Right hindlimb (tissue), 1 donor: ENCODE measurements around the gene CTDP1.
"Not testable (repeated sequence)": the region's sequence is repeated elsewhere in the genome, so short reads cannot be mapped to it uniquely, and the experiment has no call there.

Source experiments
- DNase-seq: peaks from one replicate; pipeline ENCODE4 v3.0.0-alpha.2; 2018

Gene CTDP1

GRCh38 chr18:79704631-79705030, 25.0 kb downstream of the CTDP1 start:
- no peak for DNase-seq

- DNase-seq = no peak
These were observed 25.7 kb downstream of the CTDP1 start for GRCh38 chr18:79705272-79705671.

- no peak for DNase-seq
These were observed 26.4 kb downstream of the CTDP1 start for GRCh38 chr18:79706006-79706405.

DNA sequence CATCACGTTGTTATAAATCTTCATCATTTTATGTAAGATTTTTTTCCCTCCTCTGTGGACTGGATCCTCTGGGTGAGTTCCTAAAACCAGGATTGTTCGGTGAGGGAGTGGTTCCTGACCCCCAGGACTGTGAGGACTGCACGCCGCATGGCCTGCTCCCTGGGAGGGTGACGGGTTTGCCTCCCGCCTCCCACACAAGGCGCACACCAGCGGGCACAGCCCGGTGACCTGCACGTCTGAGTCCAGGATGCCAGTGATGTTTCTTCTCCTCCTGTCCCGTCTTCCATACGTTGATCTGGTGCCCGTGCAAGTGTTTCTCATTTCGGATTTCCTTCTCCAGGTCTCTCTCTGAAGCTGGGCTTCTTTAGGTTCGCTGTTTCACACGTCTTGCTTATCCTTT, 27.1 kb downstream of the CTDP1 start:
- DNase-seq = no peak

- DNase-seq = no peak
These were observed 27.6 kb downstream of the CTDP1 start for GRCh38 chr18:79707239-79707638.

DNA sequence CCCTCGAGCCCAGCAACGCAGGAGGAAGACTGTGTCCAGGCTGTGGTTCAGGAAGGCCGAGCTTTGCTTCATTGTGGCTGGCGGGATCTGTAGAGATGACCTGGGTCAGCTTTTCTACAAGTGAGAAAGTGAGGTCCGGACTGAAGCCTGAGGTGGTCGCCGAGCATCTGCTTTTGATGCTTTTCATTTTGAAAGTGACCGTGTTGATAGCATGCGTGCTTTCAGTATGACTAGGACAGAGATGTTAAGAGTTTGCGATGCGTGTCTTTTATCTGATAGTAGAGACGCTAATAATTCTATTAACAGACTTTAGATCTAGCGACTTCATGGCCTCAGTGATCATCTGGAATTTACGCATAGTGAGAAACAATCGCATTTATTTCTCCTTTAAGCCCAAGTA, 28.1 kb downstream of the CTDP1 start:
- no peak for DNase-seq

DNA sequence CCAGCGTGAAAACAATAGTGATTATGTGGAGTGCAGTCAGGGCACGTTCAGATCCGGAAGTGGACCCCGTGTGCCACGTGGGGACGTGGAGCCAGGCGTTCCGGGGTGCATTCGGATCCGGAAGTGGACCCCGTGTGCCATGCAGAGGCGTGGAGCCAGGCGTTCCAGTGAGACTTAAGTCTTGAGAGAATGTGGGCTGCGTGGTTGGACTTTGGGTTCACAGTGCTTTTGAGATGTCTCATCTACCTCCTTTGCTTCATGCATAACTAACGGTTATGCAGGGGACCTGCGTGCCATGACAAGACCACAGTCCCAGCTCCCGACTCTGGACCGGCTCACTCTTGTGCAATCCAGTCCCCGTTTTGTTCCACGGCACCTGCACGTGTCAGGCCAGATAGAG, 28.8 kb downstream of the CTDP1 start:
- DNase-seq = no peak

- DNase-seq = no peak
These were observed 32.7 kb downstream of the CTDP1 start for GRCh38 chr18:79712206-79712857.

DNA sequence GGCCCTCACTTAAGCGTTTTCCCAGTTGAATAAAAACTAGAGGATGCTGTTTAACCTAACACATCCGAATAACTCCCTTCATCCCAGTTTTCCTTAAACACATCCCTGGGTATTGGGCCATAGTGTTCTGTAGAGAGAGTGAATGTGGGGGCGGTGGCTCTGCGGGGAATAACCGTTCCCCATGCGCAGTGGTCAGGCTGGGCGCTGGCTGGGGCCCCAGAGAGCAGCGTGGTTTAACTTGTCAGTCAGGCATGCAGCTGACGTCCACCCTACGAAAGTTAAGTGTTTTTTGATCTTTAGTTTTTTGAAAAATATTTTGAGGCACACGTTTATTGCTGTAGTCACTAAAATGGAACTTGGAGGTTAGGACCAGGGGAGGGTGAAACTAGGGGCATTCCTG, 33.7 kb downstream of the CTDP1 start:
- DNase-seq = no peak

DNA sequence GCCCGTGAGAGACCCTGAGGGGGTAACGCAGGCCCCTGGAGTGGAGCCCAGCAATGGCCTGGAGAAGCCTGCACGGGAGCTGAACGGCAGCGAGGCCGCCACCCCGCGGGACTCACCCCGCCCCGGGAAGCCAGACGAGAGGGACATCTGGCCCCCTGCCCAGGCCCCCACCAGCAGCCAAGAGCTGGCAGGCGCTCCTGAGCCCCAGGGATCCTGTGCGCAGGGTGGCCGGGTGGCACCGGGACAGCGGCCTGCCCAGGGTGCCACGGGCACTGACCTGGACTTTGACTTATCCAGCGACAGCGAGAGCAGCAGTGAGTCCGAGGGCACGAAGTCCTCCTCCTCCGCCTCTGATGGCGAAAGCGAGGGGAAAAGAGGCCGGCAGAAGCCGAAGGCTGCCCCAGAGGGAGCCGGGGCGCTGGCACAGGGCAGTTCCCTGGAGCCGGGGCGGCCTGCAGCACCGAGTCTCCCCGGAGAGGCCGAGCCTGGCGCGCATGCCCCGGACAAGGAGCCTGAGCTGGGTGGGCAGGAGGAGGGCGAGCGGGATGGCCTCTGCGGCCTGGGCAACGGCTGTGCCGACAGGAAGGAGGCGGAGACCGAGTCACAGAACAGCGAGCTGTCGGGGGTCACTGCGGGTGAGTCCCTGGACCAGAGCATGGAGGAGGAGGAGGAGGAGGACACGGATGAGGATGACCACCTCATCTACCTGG, 35.1 kb downstream of the CTDP1 start:
- no peak for DNase-seq

GRCh38 chr18:79715280-79715679, 35.7 kb downstream of the CTDP1 start:
- no peak for DNase-seq

GRCh38 chr18:79717059-79717458, 37.5 kb downstream of the CTDP1 start:
- DNase-seq = no peak

- DNase-seq = no peak
These were observed 38.0 kb downstream of the CTDP1 start for GRCh38 chr18:79717555-79718074.

GRCh38 chr18:79718126-79718525, 38.5 kb downstream of the CTDP1 start:
- no peak for DNase-seq

DNA sequence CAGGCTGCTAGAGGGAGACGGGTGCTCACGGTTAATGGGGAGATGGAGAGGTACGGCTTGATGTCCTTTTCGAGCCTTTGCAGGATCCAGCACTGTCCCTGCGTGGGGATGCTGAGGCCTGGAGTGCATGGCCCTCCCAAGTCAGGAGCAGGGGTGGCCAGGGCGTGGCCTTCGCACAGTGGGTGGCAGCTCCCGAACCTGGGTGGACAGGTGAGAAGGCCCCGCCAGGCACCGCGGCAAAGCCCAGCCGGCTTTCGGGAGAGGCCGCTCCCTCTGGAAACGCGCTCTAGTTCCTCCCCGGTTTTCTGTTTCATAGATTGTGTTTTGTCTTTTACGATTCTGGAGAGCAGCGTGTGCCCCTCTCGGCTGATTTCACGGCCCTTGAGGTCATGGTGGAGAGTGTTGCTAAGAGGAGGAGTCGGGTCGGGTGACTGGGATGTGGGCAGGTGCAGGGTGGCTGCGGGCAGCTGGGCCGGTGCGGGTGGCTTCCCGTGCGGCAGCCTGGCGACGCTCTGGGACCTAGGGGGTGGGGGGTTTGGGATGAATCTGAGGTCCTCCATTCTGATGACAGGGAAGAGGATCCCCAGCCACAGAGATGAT, 39.4 kb downstream of the CTDP1 start:
- no peak for DNase-seq

DNA sequence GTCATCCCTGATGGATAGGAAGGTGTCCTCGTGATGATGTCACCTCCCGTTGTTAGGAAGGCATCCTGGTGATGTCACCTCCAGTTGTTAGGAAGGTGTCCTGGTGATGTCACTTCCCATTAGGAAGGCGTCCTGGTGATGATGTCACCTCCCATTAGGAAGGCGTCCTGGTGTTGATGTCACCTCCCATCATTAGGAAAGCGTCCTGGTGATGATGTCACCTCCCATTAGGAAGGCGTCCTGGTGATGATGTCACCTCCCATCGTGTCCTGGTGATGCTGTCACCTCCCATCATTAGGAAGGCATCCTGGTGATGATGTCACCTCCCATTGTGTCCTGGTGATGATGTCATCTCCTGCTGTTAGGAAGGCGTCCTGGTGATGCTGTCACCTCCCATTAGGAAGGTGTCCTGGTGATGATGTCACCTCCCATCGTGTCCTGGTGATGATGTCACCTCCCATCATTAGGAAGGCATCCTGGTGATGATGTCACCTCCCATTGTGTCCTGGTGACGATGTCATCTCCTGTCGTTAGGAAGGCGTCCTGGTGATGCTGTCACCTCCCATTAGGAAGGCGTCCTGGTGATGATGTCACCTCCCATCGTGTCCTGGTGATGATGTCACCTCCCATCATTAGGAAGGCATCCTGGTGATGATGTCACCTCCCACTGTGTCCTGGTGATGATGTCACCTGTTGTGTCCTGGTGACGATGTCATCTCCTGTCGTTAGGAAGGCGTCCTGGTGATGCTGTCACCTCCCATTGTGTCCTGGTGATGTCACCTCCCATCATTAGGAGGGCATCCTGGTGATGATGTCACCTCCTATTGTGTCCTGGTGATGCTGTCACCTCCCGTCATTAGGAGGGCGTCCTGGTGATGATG, 40.1 kb downstream of the CTDP1 start:
- DNase-seq = not testable (repeated sequence)

GRCh38 chr18:79720359-79720733, 40.7 kb downstream of the CTDP1 start:
- DNase-seq = no peak

- no peak for DNase-seq
These were observed 43.4 kb downstream of the CTDP1 start for GRCh38 chr18:79723036-79723435.

DNA sequence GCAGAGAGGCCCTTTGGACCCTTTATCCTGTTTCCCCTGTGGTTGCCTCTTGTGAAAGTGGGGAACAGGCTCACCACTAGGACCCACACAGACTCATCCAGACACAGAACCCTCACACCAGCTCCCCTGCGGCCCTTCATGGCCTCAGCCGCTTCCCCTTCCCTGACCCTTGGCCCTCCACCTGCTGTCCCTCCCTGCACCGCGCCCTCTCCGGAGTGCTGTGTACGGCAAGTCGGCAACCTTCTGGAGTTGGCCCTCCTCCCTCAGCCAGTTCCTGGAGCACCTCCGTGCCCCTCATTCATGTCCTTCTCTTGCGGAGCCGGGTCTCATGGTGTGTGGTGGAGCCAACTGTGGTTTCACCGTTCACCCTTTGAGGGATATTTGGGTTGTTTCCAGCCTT, 44.0 kb downstream of the CTDP1 start:
- no peak for DNase-seq

DNA sequence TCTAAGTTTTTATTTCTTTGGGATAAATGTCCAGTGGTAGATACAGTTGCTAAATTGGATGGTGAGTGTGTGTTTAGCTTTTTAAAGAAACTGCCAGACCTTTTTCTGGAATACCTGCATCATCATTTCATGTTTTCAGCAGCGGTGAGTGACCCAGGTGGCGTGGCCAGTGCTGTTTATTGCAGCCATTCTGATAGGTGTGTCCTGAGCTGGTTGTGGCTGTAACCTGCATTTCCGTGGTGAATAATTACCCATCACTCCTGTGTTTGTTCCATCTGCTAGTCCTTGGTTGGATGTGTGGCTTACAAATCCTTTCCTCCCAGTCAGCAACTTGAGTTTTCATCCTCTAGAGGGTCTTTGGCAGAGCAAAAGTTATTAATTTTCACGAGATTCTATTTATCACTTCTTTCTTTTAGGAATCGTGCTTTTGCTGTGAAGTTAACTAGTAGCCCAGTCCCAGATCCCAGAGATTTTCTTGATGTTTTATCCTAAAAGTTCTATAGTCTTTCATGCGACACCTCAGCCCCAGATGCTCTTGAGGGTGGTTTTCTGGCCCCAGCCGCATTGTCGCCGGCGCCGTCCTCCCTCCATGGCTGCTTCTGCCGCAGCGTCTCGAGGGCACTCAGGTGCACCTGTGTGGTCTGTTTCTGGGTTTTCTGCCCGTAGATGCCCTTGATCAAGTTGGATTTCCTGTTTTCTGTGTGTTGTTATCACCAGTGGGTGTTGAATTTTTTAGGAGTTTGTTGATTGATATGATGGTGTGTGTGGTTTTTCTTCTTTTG, 44.9 kb downstream of the CTDP1 start:
- DNase-seq = no peak

DNA sequence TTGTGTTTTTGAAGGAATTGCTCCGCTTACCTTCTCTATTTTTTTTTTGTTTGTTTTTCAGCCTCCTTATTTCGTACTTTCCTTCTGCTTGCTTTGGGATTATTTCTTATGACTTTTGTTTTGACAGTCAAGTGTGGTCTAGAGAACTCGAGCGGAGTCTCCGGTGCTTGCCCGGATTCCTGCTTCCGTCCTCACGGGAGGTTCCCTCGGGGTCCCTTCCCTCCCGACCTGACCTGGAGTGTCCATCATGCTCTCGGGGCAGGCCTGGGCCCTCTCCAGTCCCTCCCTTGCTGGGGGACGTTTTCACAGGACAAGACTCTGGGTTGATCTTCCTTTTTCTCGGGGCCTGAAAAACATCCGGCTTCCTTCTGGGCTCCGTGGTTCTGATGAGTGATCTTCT, 45.9 kb downstream of the CTDP1 start:
- no peak for DNase-seq

- no peak for DNase-seq
These were observed 47.1 kb downstream of the CTDP1 start for GRCh38 chr18:79726721-79727120.
